HG02981 (cell line): ENCODE measurements around the gene ACTN4.

Source experiments
- ATAC-seq: cut with Tn5 transposase; IDR thresholded peaks from one replicate; pipeline ENCODE4 v1.9.1; 2021; ENCODE audit warnings: mild to moderate bottlenecking, moderate library complexity; ENCODE audit not compliant: unreplicated experiment

The ACTN4 gene

DNA sequence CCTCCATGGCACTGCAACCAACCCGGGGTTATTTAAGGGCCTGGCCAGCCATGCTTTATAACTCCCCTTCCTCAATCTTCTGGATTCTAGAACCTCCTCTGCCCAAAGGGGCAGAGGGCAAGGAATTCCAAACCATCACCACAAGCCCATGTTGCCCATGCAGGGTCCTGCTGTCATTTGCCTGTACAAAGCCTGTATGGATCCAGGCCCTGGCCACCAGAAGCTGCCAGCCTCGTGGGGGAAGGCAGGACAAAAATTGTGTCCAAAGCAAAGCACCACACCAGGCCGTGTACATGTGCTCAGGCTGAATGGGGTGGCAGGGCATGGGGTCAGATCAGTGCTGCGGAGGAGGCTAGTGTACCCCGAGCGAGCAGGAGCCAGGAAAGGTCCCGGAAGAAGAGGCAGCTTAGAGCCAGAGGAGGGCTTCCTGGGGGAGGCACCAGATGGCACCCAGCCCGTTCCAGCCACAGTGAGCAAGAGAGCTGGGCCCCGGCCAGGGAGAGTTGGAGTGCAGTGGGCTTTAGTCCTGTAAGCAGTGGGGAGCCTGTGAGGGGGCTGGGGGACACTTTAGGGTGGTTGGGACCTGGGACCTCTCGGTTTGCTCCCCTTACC, 61.1 kb downstream of the ACTN4 start:
- no peak for ATAC-seq

DNA sequence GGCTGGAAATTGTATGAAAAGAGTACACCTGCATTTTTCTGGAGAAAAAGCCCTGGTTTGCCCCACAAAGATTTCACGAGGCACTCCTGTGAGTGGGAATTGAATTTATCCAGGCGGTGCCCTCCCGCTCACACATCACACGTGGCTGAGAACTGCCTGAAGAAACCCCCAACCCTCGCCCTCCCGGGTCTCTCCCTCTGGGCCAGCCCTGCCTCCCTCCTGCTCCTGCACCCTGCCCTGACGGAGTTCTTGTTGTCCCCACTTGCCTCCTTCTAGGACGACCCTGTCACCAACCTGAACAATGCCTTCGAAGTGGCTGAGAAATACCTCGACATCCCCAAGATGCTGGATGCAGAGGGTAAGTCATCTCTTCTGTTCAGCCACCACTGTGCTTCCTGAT, 61.7 kb downstream of the ACTN4 start:
- ATAC-seq, result no peak

- no peak for ATAC-seq
These were observed 62.4 kb downstream of the ACTN4 start for GRCh38 chr19:38709671-38710415.

- ATAC-seq, result no peak
These were observed 62.9 kb downstream of the ACTN4 start for GRCh38 chr19:38710416-38710702.

- ATAC-seq, result no peak
These were observed 63.7 kb downstream of the ACTN4 start for GRCh38 chr19:38710928-38711725.

DNA sequence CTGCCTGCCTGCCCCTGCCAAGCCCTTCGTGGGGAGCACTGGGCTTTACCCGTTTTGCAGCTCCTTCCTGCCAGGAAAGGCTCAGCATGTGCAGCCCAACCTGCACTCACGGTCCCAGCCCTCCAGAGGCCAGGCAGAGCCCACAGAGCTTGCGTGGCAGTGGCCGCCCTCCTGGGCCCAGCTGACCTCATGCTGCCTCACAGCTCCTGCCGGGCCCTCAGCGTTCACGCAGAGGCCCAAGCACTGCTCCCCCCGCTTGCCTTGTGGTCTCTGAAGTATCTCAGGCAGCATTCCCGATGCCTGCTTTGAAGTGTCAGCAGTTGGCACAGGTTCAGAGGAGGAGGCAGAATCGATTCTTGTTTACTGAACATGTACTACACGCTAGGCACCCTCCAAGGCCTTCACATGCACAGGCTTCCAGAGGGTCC, 64.3 kb downstream of the ACTN4 start:
- ATAC-seq, result no peak

GRCh38 chr19:38712161-38712748, 64.8 kb downstream of the ACTN4 start:
- no peak for ATAC-seq

GRCh38 chr19:38713227-38713649, 65.8 kb downstream of the ACTN4 start:
- ATAC-seq, result no peak

DNA sequence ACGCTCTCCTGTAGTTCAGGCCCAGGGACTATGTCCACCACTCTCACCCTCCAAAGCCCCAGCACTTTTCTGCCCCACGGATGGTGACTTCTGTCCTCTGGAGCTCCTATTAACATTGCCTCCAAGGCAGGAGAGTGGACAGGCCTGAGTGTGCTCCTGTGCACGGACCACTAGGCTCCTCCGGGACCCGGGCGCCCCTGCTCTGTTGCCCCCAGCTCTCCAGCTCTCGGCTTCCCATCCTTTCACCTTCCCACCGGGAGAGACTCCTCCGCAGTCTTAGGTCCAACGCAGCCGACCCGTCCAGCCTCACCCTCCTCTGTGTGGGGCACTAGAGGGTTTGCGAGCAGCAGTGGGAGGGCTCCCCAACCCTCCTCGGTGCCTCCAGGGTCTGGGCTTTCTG, 66.4 kb downstream of the ACTN4 start:
- no peak for ATAC-seq

- ATAC-seq, result no peak
These were observed 66.9 kb downstream of the ACTN4 start for GRCh38 chr19:38714354-38714778.

- no peak for ATAC-seq
These were observed 68.1 kb downstream of the ACTN4 start for GRCh38 chr19:38715555-38715954.

DNA sequence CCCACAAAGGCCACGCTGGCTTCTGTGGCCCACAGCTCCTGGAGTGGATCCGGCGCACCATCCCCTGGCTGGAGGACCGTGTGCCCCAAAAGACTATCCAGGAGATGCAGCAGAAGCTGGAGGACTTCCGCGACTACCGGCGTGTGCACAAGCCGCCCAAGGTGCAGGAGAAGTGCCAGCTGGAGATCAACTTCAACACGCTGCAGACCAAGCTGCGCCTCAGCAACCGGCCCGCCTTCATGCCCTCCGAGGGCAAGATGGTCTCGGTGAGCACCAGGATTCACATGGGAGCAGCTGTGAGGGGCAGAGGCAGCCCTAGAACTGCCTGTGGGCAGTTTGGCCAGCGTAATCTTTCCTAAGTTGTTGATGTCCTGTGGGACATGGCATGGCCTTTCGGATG, 69.6 kb downstream of the ACTN4 start:
- ATAC-seq, result no peak

DNA sequence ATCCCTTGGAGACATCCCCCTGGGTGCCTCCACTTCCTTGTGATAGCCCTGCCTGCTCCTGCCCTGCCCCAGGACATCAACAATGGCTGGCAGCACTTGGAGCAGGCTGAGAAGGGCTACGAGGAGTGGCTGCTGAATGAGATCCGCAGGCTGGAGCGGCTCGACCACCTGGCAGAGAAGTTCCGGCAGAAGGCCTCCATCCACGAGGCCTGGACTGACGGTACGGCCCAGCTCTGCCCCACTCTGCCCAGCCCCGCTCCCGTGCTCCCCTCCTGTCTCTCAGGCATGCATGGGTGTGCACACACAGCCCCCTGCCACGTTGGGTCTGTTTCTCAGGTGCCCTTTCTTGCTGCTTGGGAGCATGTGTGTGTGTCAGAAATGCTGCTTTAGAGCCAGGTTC, 70.4 kb downstream of the ACTN4 start:
- ATAC-seq, result no peak

GRCh38 chr19:38718747-38719543, 71.5 kb downstream of the ACTN4 start:
- no peak for ATAC-seq

GRCh38 chr19:38719761-38720558, 72.5 kb downstream of the ACTN4 start:
- no peak for ATAC-seq

GRCh38 chr19:38720559-38721236, 73.2 kb downstream of the ACTN4 start:
- ATAC-seq, result no peak

GRCh38 chr19:38721496-38721895, 74.0 kb downstream of the ACTN4 start:
- no peak for ATAC-seq

- no peak for ATAC-seq
These were observed 74.7 kb downstream of the ACTN4 start for GRCh38 chr19:38721979-38722773.
